HepG2 (cell line): ENCODE measurements around the gene CLDN14. TPM values are rescaled to one million over a fixed set of nuclear protein-coding genes. Genes with fewer than 3 reads are reported as not detected.

Experiments used
- EEA1 ChIP-seq: sonication (generic); formaldehyde crosslinking; IDR thresholded peaks from 2 replicates; pipeline ENCODE4 v1.5.1; 2020; ENCODE audit warnings: mild to moderate bottlenecking, missing genetic modification reagents, borderline replicate concordance
- ETV6 ChIP-seq: sonication (generic); formaldehyde crosslinking; conservative IDR thresholded peaks from 2 replicates; pipeline ENCODE4 v1.4.0; 2020; ENCODE audit warnings: missing genetic modification reagents
- GTF2F1 ChIP-seq: fragments of 150-350 bp; IDR thresholded peaks from 2 replicates; pipeline ENCODE4 v1.6.1; 2014; ENCODE audit warnings: low read length
- HMGA1 ChIP-seq: sonication (generic); formaldehyde crosslinking; conservative IDR thresholded peaks from 2 replicates; pipeline ENCODE4 v1.4.0; 2020; ENCODE audit warnings: missing genetic modification reagents
- ISX ChIP-seq: sonication (generic); formaldehyde crosslinking; conservative IDR thresholded peaks from 2 replicates; pipeline ENCODE4 v1.5.0; 2020; ENCODE audit warnings: missing genetic modification reagents
- KIAA2018 ChIP-seq: sonication (generic); formaldehyde crosslinking; IDR thresholded peaks from 2 replicates; pipeline ENCODE4 v1.5.0; 2020; ENCODE audit warnings: mild to moderate bottlenecking, missing genetic modification reagents, borderline replicate concordance
- NFATC3 ChIP-seq: sonication (generic); formaldehyde crosslinking; IDR thresholded peaks from 2 replicates; pipeline ENCODE4 v1.5.1; 2020; ENCODE audit warnings: mild to moderate bottlenecking, missing genetic modification reagents
- PHB2 ChIP-seq: fragments of 450-650 bp; IDR thresholded peaks from 2 replicates; pipeline ENCODE4 v1.6.1; 2018; ENCODE audit not compliant: partially characterized antibody
- PLSCR1 ChIP-seq: sonication (generic); formaldehyde crosslinking; IDR thresholded peaks from 2 replicates; pipeline ENCODE4 v1.5.0; 2020; ENCODE audit warnings: missing genetic modification reagents, mild to moderate bottlenecking, borderline replicate concordance
- RFX5 ChIP-seq: IDR thresholded peaks from 2 replicates; pipeline ENCODE4 v1.6.1; 2011; ENCODE audit warnings: low read depth, low read length, improper control_type of control experiment
- YEATS4 ChIP-seq: sonication (generic); formaldehyde crosslinking; IDR thresholded peaks from 2 replicates; pipeline ENCODE4 v1.4.0; 2020; ENCODE audit warnings: missing genetic modification reagents, borderline replicate concordance
- ZNF10 ChIP-seq: sonication (generic); formaldehyde crosslinking; IDR thresholded peaks from 2 replicates; pipeline ENCODE4 v1.4.0; 2020; ENCODE audit warnings: mild to moderate bottlenecking, low read depth, missing genetic modification reagents, borderline replicate concordance
- ZNF101 ChIP-seq: sonication (generic); formaldehyde crosslinking; IDR thresholded peaks from 2 replicates; pipeline ENCODE4 v1.4.0; 2020; ENCODE audit warnings: mild to moderate bottlenecking, low read depth, missing genetic modification reagents, borderline replicate concordance
- ZNF207 ChIP-seq: fragments of 450-650 bp; IDR thresholded peaks from 2 replicates; pipeline ENCODE4 v1.6.1; 2016; ENCODE audit warnings: antibody characterized with exemption, borderline replicate concordance
- ZNF251 ChIP-seq: sonication (generic); formaldehyde crosslinking; IDR thresholded peaks from 2 replicates; pipeline ENCODE4 v1.9.0; 2021; ENCODE audit warnings: mild to moderate bottlenecking, missing genetic modification reagents
- ZNF256 ChIP-seq: sonication (generic); formaldehyde crosslinking; conservative IDR thresholded peaks from 2 replicates; pipeline ENCODE4 v1.4.0; 2020; ENCODE audit warnings: missing genetic modification reagents
- polyA plus RNA-seq, 8 experiments: library from polyadenylated mRNA; depleted of rRNA in 3 of 8; stranded (reverse) in 7 of 8; unstranded in 1 of 8; fragments of >200 nt; fragmentation: Illumina TruSeq in 4 of 8; extraction: Trizol in 4 of 8; gene quantifications; 2 replicates each; pipeline versions ENCODE4 v1.2.1 to v1.2.3, GENCODE V29; 2011 to 2016; ENCODE audit warnings: low read depth in 4 of 8, missing spikeins in 1 of 8, mixed read lengths in 1 of 8; ENCODE audit not compliant: insufficient read depth in 1 of 8
- total RNA-seq, 5 experiments: library from RNA; depleted of rRNA; stranded (reverse); fragments of >200 nt; fragmentation: Illumina TruSeq; extraction: Trizol; gene quantifications; 2 replicates each; pipeline ENCODE4 v1.2.3, GENCODE V29; 2016; ENCODE audit warnings: low read depth in 1 of 5
- TF ChIP-seq, protein P1 (sequence below): sonication (generic); formaldehyde crosslinking; IDR thresholded peaks from 2 replicates; pipeline ENCODE4 v1.4.0; 2020; ENCODE audit warnings: missing genetic modification reagents, borderline replicate concordance
- TF ChIP-seq, protein P2 (sequence below): sonication (generic); formaldehyde crosslinking; IDR thresholded peaks from 2 replicates; pipeline ENCODE4 v1.8.1; 2023; ENCODE audit warnings: mild to moderate bottlenecking, missing genetic modification reagents

Gene CLDN14
- total and polyA plus RNA-seq, 2 of the 13 experiments (the other 11 are each of a cell fraction or from before 2014, with no cell fraction given): 1.1 to 1.4 TPM

DNA sequence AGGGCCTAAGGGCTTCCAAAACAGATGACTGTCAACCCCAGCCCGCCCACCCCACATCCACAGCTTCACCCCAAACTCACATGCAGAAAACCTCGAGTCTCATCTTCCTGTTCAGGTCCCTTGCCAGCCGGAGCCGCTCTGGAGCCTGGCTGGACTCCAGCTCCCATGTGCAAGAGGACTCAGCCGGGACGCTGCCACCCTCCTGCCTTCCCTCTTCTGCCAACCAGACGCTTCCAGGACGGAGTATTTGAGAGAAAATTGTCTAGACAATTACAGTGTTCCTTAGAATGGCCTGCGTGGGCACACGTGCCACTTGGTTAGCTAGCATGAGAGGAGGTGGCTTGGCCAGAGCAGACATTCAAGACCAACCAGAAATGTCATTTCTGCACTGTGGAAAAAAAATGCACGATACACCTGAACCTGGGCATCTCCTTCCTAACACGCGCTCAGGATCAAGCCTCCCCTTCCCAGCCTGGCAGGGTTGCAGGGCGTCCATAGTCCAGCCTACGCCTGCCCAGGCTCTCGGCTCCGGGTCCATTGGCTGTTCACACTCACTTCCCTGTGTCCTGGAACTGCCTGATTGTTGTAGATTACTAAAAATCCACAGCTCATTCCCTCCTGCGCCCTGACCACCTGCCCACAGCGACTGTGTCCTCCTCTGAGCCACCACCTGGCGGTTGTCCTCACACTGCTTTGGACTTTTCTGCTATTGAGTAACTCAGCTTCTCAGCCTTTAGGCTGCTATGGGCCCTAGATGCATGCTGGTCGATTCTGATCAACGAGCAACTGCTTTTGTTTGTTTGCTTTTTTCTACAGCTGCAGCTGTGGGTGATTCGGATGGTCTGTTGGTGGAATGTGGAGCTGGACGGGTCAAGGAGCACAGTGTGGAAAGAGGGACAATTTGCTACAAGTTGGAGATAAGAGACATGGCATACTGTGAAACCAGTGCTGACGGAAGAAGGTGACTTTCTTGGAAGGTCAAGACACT lies at the start of gene CLDN14 (continued):
- TF ChIP-seq ZNF251 (CRISPR knock-in tag) (no peak), PLSCR1 (CRISPR knock-in tag) (no peak), ZNF207 (no peak), RFX5 (no peak), HMGA1 (CRISPR knock-in tag) (no peak), NFATC3 (CRISPR knock-in tag) (peak; percentile 41; the same call in 1 of the 2 replicates), KIAA2018 (CRISPR knock-in tag) (no peak), PHB2 (no peak), ISX (CRISPR knock-in tag) (no peak), ETV6 (CRISPR knock-in tag) (no peak), ZNF10 (CRISPR knock-in tag) (no peak), ZNF101 (no peak), GTF2F1 (no peak), YEATS4 (CRISPR knock-in tag) (peak; percentile 63), ZNF256 (no peak), EEA1 (0 out of 2 replicates have a peak, but pooled peaks have one; percentile 85)
- TF ChIP-seq, protein P1, sequence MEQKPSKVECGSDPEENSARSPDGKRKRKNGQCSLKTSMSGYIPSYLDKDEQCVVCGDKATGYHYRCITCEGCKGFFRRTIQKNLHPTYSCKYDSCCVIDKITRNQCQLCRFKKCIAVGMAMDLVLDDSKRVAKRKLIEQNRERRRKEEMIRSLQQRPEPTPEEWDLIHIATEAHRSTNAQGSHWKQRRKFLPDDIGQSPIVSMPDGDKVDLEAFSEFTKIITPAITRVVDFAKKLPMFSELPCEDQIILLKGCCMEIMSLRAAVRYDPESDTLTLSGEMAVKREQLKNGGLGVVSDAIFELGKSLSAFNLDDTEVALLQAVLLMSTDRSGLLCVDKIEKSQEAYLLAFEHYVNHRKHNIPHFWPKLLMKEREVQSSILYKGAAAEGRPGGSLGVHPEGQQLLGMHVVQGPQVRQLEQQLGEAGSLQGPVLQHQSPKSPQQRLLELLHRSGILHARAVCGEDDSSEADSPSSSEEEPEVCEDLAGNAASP: peak; percentile 85; the same call in 1 of the 2 replicates
- TF ChIP-seq, protein P2, sequence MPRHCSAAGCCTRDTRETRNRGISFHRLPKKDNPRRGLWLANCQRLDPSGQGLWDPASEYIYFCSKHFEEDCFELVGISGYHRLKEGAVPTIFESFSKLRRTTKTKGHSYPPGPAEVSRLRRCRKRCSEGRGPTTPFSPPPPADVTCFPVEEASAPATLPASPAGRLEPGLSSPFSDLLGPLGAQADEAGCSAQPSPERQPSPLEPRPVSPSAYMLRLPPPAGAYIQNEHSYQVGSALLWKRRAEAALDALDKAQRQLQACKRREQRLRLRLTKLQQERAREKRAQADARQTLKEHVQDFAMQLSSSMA (CRISPR knock-in tag): peak; percentile 67; the same call in 1 of the 2 replicates
